GM12891 (cell line): ENCODE measurements around the gene B3GLCT.

Source experiments
- DNase-seq: peaks from one replicate; pipeline ENCODE4 v3.0.0; 2011; ENCODE audit warnings: low spot score; ENCODE audit not compliant: insufficient read length
- FAIRE-seq: peaks from 2 replicates; lab custom pipeline; 2011; peaks lifted over from hg19 to GRCh38; lab: Jason Lieb, UNC
- PAX5 ChIP-seq: IDR thresholded peaks from 2 replicates; pipeline ENCODE4 v1.6.1; 2011; ENCODE audit warnings: low read length, moderate library complexity, mild to moderate bottlenecking; ENCODE audit not compliant: insufficient read depth, severe bottlenecking
- POLR2A ChIP-seq: IDR thresholded peaks from 2 replicates; pipeline ENCODE4 v1.6.1; 2011; ENCODE audit warnings: low read depth, low read length, control low read depth
- POLR2AphosphoS5 ChIP-seq: IDR thresholded peaks from 2 replicates; pipeline ENCODE4 v1.6.1; 2011; ENCODE audit warnings: low read depth, low read length, control low read depth
- POU2F2 ChIP-seq: IDR thresholded peaks from 2 replicates; pipeline ENCODE4 v1.6.1; 2011; ENCODE audit warnings: low read depth, mild to moderate bottlenecking, control low read depth, low read length, moderate library complexity
- SPI1 ChIP-seq: IDR thresholded peaks from 2 replicates; pipeline ENCODE4 v1.6.1; 2011; ENCODE audit warnings: low read depth, low read length, control low read depth
- TAF1 ChIP-seq: IDR thresholded peaks from 2 replicates; pipeline ENCODE4 v1.6.1; 2011; ENCODE audit warnings: low read depth, low read length, control low read depth

The B3GLCT gene

DNA sequence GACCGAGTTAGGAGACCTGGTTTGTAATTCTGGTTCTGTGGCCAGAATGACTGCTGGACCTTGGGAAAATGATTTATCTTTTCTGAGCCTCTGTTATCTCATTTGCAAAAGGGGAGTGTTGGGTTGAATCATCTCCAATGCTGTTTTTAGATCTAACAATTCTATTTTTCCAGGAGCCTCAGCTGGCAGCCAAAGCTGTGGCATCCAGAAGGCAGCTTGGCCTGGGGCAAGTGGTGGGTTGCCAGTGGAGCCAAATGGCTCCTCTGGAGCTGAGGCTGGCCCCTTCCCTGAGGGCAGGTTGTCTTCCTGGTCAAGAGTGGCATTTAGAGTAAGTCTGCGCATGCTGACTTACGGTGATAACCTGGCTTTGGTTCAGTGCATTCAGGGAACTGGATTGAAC, 21.3 kb downstream of the B3GLCT start:
- FAIRE-seq (no peak), DNase-seq (no peak)
- no peak for TF ChIP-seq SPI1

DNA sequence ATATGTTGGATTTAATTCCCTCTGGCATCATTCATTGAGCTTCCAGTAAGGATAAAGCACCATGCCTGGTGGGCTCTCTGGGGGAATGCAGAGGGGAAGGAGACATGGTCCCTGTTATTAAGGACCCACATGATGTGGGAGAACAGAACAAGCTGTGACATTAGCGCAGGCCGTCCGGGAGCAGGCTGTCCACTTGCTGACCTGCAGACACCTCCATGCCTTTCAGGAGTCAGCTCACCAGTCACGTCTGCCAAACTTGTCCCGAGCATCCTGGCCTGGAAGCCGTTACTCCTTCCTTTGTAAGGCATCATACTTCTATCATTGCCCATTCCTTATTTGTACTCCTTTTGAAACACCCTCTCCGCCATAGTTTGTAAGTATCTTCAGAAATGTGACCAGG, 23.4 kb downstream of the B3GLCT start:
- DNase-seq (no peak), FAIRE-seq (no peak)
- TF ChIP-seq POLR2AphosphoS5, result no peak
- no peak for TF ChIP-seq POU2F2
- no peak for TF ChIP-seq TAF1
- TF ChIP-seq SPI1, result no peak
- TF ChIP-seq POLR2A, result no peak
- no peak for TF ChIP-seq PAX5

DNA sequence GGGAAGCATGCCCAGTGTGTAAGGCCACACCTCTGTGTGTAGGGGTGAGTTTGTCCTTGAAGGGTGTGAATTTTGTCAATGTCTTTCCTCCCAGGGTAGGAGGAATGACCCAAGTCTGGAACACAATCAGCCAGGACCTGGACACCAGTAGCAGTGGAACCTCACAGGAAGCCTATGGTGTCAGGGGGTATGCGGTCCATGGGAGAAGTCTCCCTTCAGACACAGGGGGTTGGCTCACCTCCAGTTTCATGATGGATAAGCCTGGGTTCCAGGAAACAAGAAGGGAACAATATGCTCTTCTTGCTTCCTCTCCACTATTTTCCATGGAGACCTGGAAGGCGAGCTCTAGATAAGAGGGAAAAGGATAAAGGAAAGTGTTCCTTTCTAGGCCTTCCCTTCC, 23.9 kb downstream of the B3GLCT start:
- TF ChIP-seq PAX5 (no peak), POLR2AphosphoS5 (no peak), TAF1 (no peak), POLR2A (no peak), POU2F2 (no peak), SPI1 (no peak)

GRCh38 chr13:31224174-31224669, 24.4 kb downstream of the B3GLCT start:
- FAIRE-seq (peak; percentile 5), DNase-seq (no peak)
- TF ChIP-seq POLR2A, result no peak
- no peak for TF ChIP-seq TAF1
- no peak for TF ChIP-seq POU2F2
- TF ChIP-seq PAX5, result no peak
- no peak for TF ChIP-seq SPI1
- TF ChIP-seq POLR2AphosphoS5, result no peak

More for the DNA sequence above, 23.9 kb downstream of the B3GLCT start:
- FAIRE-seq, result no peak
- DNase-seq, result no peak

DNA sequence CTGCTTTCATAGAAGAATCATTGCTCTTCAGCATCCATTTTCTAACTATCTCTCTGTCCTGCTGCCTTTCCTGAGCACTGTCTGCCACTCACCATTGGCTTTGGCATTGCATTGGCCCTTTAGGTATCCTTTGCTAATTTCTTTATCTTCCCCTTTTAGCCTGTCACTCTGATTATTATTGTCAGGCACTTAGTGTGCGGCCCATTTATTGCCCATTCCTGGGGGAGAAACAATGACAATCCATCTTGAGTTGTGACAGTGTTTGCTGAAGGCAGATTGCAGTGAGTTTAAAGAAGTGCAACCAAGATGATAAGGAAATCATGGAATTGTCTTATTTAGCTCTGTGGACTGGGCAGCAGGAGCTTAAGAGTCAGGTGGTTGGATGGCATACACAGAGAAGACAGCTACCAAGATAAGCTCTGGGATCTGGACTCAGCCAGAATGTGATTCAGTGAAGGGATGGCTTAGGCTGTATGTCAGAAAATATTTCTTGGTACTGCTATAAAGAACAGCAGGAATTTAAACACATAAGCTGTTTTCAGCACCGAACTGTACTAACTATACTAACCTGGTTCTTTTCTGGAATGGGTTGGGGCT, 25.3 kb downstream of the B3GLCT start:
- FAIRE-seq, result no peak
- no peak for DNase-seq
- TF ChIP-seq SPI1 (no peak), PAX5 (no peak), TAF1 (no peak), POU2F2 (no peak), POLR2A (no peak), POLR2AphosphoS5 (no peak)

DNA sequence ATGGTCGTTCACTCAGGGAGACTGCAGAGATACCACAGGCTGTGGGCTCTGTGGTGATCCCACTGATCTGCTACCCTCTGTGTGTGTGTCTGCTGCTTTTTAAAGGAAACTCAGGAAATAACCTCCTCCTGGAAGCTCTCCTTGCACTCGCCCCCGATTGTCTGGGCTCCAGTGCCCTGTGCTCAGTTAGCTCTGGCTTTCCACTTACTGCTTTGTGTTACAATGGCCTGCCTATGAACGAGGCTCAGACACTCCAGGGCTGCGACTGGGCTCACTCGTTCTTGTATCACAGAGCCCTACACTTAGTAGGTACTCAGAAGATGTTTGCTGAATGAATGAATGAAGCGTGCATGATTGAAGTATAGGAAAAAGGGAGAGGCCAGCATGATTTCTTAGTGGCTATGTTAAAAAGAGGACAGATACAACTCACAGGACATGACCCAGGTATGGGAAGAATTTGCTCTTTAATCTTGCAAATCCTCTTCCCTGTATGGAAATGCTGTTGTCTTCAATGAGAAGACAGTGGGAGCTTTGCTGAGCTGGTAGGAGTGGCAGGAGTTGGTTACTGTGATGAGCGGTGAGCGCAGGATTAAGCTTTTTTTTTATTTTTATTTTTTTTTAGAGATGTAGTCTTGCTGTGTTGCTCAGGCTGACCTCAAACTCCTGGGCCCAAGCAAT, 26.4 kb downstream of the B3GLCT start:
- FAIRE-seq (no peak), DNase-seq (no peak)
- TF ChIP-seq PAX5 (no peak), SPI1 (no peak), TAF1 (no peak), POU2F2 (no peak), POLR2AphosphoS5 (no peak), POLR2A (no peak)

DNA sequence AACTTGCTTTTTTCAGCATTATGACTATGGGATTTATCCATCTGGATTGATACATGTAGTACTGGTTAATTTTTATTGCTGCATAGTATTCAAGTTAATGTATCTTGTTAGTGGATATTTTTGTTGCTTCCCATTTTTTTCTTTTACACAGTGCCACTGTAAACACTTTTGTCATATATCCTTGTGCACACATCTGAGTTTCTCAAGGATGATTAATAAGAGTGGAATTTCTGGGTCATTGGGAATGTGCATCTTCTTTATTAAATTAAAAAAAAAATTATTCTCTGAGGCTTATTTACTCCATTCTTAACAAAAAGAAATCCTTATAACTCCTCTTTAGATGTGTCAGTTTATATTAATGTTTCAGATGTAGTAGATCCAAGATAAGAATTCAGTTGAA, 27.3 kb downstream of the B3GLCT start:
- TF ChIP-seq TAF1 (no peak), POLR2A (no peak), POLR2AphosphoS5 (no peak), SPI1 (no peak), POU2F2 (no peak), PAX5 (no peak)
- FAIRE-seq (no peak), DNase-seq (no peak)

- TF ChIP-seq POLR2AphosphoS5, result no peak
- TF ChIP-seq TAF1, result no peak
- TF ChIP-seq POLR2A, result no peak
- TF ChIP-seq POU2F2, result no peak
- no peak for TF ChIP-seq SPI1
- TF ChIP-seq PAX5, result no peak
- no peak for DNase-seq
- FAIRE-seq, result no peak
Observed at GRCh38 chr13:31227870-31228269, 28.1 kb downstream of the B3GLCT start.

DNA sequence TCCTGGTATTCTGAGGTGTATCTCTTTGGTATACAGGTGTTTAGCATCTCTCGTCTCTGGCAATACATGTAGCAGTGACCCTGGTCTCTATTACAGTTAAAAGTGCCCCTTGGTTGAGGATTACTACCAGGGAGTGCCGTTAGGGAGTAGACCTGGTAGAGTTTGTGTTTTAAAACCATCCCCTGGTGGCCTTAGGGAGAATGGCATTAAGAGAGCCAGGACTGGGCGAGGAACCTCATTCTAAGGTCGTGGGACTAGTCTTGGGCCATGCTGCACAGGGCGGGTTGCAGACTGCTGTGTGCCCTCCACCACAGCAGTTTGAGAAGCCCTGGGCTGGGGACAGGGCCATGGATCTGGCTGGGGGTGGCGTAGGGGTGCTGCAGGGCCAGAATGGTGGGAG, 35.0 kb downstream of the B3GLCT start:
- FAIRE-seq (no peak), DNase-seq (no peak)
- TF ChIP-seq POLR2AphosphoS5 (no peak), POU2F2 (no peak), POLR2A (no peak), SPI1 (no peak), TAF1 (no peak)

- no peak for TF ChIP-seq POLR2A
- no peak for TF ChIP-seq POLR2AphosphoS5
- TF ChIP-seq SPI1, result no peak
- TF ChIP-seq TAF1, result no peak
- TF ChIP-seq POU2F2, result no peak
- TF ChIP-seq PAX5, result no peak
- FAIRE-seq (no peak), DNase-seq (no peak)
Observed at GRCh38 chr13:31236211-31236786, 36.5 kb downstream of the B3GLCT start.
